Adipocyte (in vitro differentiated cells): ENCODE results near the gene FGF1.
A peak's percentile ranks its signal among the peaks of the same experiment; 100 is the strongest.

Experiments
- DNase-seq: peaks from one replicate; pipeline ENCODE4 v3.0.0-alpha.2; 2015; ENCODE audit warnings: low read depth
- H3K27me3 ChIP-seq: replicated peaks from 2 replicates; pipeline ENCODE4 v1.7.0; 2013; ENCODE audit warnings: mild to moderate bottlenecking, low read length, moderate library complexity; ENCODE audit not compliant: control insufficient read depth, insufficient read depth
- H3K36me3 ChIP-seq: 2 replicates; pipeline ENCODE4 v1.7.0; 2013; ENCODE audit warnings: low read length, mild to moderate bottlenecking, moderate library complexity; ENCODE audit not compliant: control insufficient read depth, insufficient read depth, severe bottlenecking
- H3K4me1 ChIP-seq: 2 replicates; pipeline ENCODE4 v1.7.0; 2013; ENCODE audit warnings: mild to moderate bottlenecking, low read length, moderate library complexity; ENCODE audit not compliant: control insufficient read depth, insufficient read depth
- H3K4me3 ChIP-seq: 2 replicates; pipeline ENCODE4 v1.7.0; 2013; ENCODE audit warnings: mild to moderate bottlenecking, low read length, moderate library complexity
- H3K9ac ChIP-seq: 2 replicates; pipeline ENCODE4 v1.7.0; 2013; ENCODE audit warnings: mild to moderate bottlenecking, low read length, moderate library complexity
- H3K9me3 ChIP-seq: 2 replicates; pipeline ENCODE4 v1.7.0; 2013; ENCODE audit warnings: mild to moderate bottlenecking, low read length, moderate library complexity; ENCODE audit not compliant: control insufficient read depth

The FGF1 gene

GRCh38 chr5:142571371-142571770, 114.5 kb downstream of the FGF1 start:
- DNase-seq: no peak
- Histone ChIP-seq H3K27me3 (no peaks in the 10 kb centered on the region), H3K9me3 (no peaks in the 10 kb centered on the region), H3K4me1 (peaks cover 22% of the 10 kb centered on the region), H3K9ac (no peak overlapping the region), H3K4me3 (no peak overlapping the region), H3K36me3 (no peaks in the 10 kb centered on the region)

- no peak overlapping the region for H3K9ac ChIP-seq
- H3K4me3 ChIP-seq: no peak overlapping the region
- no peak for DNase-seq
- H3K4me1 ChIP-seq: peaks cover 22% of the 10 kb centered on the region
- no peaks in the 10 kb centered on the region for H3K36me3 ChIP-seq
- H3K9me3 ChIP-seq: no peaks in the 10 kb centered on the region
- no peaks in the 10 kb centered on the region for H3K27me3 ChIP-seq
Measured at GRCh38 chr5:142569905-142570304, 116.0 kb downstream of the FGF1 start.

GRCh38 chr5:142568996-142569335, 116.9 kb downstream of the FGF1 start:
- Histone ChIP-seq H3K36me3 (no peaks in the 10 kb centered on the region), H3K9me3 (no peaks in the 10 kb centered on the region), H3K27me3 (no peaks in the 10 kb centered on the region), H3K4me3 (peak overlapping the region; percentile 33), H3K4me1 (peaks cover 22% of the 10 kb centered on the region), H3K9ac (no peak overlapping the region)
- no peak for DNase-seq

GRCh38 chr5:142568283-142568995, 117.5 kb downstream of the FGF1 start:
- peak overlapping the region; percentile 33 for H3K9ac ChIP-seq

GRCh38 chr5:142561486-142562097, 124.3 kb downstream of the FGF1 start:
- Histone ChIP-seq H3K4me1 (no peaks in the 10 kb centered on the region), H3K4me3 (no peak overlapping the region), H3K27me3 (no peaks in the 10 kb centered on the region), H3K36me3 (no peaks in the 10 kb centered on the region), H3K9ac (no peak overlapping the region), H3K9me3 (no peaks in the 10 kb centered on the region)
- no peak for DNase-seq

More at GRCh38 chr5:142568283-142568995, 117.5 kb downstream of the FGF1 start:
- DNase-seq: peak; percentile 24
- H3K4me1 ChIP-seq: peaks cover 22% of the 10 kb centered on the region
- H3K4me3 ChIP-seq: peak overlapping the region; percentile 33
- no peaks in the 10 kb centered on the region for H3K36me3 ChIP-seq
- H3K27me3 ChIP-seq: no peaks in the 10 kb centered on the region
- no peaks in the 10 kb centered on the region for H3K9me3 ChIP-seq

GRCh38 chr5:142561029-142561428, 124.9 kb downstream of the FGF1 start:
- DNase-seq: no peak
- Histone ChIP-seq H3K4me3 (no peak overlapping the region), H3K4me1 (no peaks in the 10 kb centered on the region)

GRCh38 chr5:142552107-142552506, 133.8 kb downstream of the FGF1 start:
- peaks cover 18% of the 10 kb centered on the region for H3K4me1 ChIP-seq
- H3K36me3 ChIP-seq: no peaks in the 10 kb centered on the region
- no peaks in the 10 kb centered on the region for H3K9me3 ChIP-seq
- no peaks in the 10 kb centered on the region for H3K27me3 ChIP-seq
- peak overlapping the region; percentile 70 for H3K9ac ChIP-seq
- H3K4me3 ChIP-seq: peak overlapping the region; percentile 75
- no peak for DNase-seq

More at GRCh38 chr5:142561029-142561428, 124.9 kb downstream of the FGF1 start:
- no peak overlapping the region for H3K9ac ChIP-seq
- H3K36me3 ChIP-seq: no peaks in the 10 kb centered on the region
- H3K27me3 ChIP-seq: no peaks in the 10 kb centered on the region
- H3K9me3 ChIP-seq: no peaks in the 10 kb centered on the region

- H3K4me1 ChIP-seq: peaks cover 18% of the 10 kb centered on the region
- H3K36me3 ChIP-seq: no peaks in the 10 kb centered on the region
- H3K9me3 ChIP-seq: no peaks in the 10 kb centered on the region
- peak overlapping the region; percentile 70 for H3K9ac ChIP-seq
- DNase-seq: no peak
- H3K27me3 ChIP-seq: no peaks in the 10 kb centered on the region
- peak overlapping the region; percentile 75 for H3K4me3 ChIP-seq
Measured at GRCh38 chr5:142551338-142552067, 134.4 kb downstream of the FGF1 start.

- DNase-seq: no peak
- H3K36me3 ChIP-seq: no peaks in the 10 kb centered on the region
- no peak overlapping the region for H3K4me3 ChIP-seq
- H3K9me3 ChIP-seq: no peaks in the 10 kb centered on the region
- H3K4me1 ChIP-seq: peaks cover 22% of the 10 kb centered on the region
- no peaks in the 10 kb centered on the region for H3K27me3 ChIP-seq
- H3K9ac ChIP-seq: no peak overlapping the region
Measured at GRCh38 chr5:142550471-142550870, 135.4 kb downstream of the FGF1 start.

GRCh38 chr5:142549834-142550233, 136.1 kb downstream of the FGF1 start:
- Histone ChIP-seq H3K4me1 (peaks cover 29% of the 10 kb centered on the region), H3K4me3 (no peak overlapping the region), H3K27me3 (no peaks in the 10 kb centered on the region), H3K36me3 (no peaks in the 10 kb centered on the region), H3K9me3 (no peaks in the 10 kb centered on the region), H3K9ac (no peak overlapping the region)
- DNase-seq: no peak

- Histone ChIP-seq H3K27me3 (no peaks in the 10 kb centered on the region), H3K9ac (peak overlapping the region; percentile 12), H3K9me3 (no peaks in the 10 kb centered on the region), H3K4me1 (peaks cover 39% of the 10 kb centered on the region), H3K36me3 (no peaks in the 10 kb centered on the region), H3K4me3 (no peak overlapping the region)
- peak; percentile 95 for DNase-seq
Measured at GRCh38 chr5:142548739-142549275, 137.1 kb downstream of the FGF1 start.
